GM10266 (cell line): Measurements from ENCODE around the gene KLF11.
"Not testable (repeated sequence)": the region's sequence is repeated elsewhere in the genome, so short reads cannot be mapped to it uniquely, and the experiment has no call there.

Experiments used
- DNase-seq: peaks from one replicate; pipeline ENCODE4 v3.0.0; 2012; ENCODE audit errors: extremely low spot score
- TF ChIP-seq, protein P1 (sequence below): IDR thresholded peaks from 2 replicates; pipeline ENCODE4 v1.5.1; 2012; ENCODE audit warnings: mild to moderate bottlenecking, low read depth; ENCODE audit not compliant: control insufficient read depth, insufficient read depth; ENCODE audit errors: missing control alignments

The KLF11 gene

DNA sequence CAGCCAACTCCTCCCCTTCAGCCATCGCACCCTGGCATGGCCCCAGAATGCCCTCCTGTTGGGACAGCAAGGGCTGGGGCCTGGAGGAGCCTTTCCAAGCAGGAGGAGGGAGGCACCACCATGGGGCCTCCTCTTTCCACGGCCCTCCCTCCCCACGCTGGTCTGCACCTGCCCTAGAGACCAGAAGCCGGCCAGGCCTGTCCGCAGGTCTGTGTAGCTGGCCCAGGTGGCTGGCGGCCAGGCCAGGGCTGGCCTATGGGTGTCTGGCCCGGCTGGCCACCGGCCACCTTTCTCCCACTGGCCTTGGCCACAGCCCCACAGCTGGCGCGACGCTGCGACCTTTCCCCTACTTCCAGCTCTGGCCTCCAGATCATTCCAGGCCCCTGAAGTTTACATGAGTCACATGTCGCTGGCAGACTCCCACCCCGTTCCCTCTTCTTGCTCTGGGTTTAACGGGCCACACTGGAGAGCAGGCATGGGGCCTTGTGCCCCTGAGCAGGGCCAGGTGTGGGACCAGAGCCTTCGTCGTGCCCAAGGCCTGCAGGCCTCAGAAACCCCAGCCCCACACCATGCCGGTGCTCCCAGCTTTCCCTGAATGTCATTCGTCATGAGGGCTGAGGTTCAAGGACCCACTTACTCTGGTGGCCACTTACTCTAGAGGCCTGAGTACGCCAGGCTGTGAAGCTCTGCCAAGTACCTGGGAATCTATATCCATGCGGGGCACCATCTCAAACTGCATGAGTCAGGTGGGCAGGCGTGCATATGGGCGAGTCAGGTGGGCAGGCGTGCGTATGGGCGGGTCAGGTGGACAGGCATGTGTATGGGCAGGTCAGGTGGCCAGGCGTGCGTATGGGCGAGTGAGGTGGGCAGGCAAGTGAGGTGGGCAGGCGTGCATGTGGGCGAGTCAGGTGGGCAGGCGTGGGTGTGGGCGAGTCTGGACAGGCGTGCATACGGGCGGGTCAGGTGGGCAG lies 33.3 kb upstream of the KLF11 start:
- no peak for DNase-seq

DNA sequence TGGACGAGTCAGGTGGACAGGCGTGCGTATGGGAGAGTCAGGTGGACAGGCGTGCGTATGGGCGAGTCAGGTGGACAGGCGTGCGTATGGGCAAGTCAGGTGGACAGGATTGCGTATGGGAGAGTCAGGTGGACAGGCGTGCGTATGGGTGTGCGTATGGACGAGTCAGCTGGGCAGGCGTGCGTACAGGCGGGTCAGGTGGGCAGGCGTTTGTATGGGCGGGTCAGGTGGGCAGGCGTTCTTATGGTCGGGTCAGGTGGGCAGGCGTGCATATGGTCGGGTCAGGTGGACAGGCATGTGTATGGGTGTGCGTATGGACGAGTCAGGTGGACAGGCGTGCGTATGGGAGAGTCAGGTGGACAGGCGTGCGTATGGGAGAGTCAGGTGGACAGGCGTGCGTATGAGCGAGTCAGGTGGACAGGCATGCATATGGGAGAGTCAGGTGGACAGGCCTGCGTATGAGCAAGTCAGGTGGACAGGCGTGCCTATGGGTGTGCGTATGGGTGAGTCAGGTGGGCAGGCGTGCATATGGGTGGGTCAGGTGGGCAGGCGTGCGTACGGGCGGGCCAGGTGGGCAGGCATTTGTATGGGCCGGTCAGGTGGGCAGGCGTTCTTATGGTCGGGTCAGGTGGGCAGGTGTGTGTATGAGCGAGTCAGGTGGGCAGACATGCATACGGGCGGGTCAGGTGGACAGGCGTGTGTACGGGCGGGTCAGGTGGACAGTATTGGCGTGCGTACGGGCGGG lies 32.3 kb upstream of the KLF11 start:
- DNase-seq, result not testable (repeated sequence)

More for the DNA sequence above, 33.3 kb upstream of the KLF11 start:
- TF ChIP-seq, protein P1, sequence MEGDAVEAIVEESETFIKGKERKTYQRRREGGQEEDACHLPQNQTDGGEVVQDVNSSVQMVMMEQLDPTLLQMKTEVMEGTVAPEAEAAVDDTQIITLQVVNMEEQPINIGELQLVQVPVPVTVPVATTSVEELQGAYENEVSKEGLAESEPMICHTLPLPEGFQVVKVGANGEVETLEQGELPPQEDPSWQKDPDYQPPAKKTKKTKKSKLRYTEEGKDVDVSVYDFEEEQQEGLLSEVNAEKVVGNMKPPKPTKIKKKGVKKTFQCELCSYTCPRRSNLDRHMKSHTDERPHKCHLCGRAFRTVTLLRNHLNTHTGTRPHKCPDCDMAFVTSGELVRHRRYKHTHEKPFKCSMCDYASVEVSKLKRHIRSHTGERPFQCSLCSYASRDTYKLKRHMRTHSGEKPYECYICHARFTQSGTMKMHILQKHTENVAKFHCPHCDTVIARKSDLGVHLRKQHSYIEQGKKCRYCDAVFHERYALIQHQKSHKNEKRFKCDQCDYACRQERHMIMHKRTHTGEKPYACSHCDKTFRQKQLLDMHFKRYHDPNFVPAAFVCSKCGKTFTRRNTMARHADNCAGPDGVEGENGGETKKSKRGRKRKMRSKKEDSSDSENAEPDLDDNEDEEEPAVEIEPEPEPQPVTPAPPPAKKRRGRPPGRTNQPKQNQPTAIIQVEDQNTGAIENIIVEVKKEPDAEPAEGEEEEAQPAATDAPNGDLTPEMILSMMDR, result no peak

DNA sequence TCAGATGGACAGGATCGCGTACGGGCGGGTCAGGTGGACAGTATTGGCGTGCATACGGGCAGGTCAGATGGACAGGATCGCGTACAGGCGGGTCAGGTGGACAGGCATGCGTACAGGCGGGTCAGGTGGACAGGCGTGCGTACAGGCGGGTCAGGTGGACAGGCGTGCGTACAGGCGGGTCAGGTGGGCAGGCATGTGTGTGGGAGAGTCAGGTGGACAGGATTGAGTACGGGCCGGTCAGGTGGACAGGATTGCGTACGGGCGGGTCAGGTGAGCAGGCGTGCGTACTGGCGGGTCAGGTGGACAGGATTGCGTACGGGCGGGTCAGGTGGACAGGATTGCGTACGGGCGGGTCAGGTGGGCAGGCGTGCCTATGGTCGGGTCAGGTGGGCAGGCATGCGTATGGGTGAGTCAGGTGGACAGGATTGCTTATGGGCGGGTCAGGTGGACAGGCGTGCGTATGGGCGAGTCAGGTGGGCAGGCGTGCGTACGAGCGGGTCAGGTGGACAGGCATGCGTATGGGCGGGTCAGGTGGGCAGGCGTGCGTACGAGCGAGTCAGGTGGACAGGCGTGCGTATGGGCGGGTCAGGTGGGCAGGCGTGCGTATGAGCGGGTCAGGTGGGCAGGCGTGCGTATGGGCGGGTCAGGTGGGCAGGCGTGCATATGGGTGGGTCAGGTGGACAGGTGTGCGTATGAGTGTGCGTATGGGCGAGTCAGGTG lies 31.6 kb upstream of the KLF11 start:
- DNase-seq, result not testable (repeated sequence)

DNA sequence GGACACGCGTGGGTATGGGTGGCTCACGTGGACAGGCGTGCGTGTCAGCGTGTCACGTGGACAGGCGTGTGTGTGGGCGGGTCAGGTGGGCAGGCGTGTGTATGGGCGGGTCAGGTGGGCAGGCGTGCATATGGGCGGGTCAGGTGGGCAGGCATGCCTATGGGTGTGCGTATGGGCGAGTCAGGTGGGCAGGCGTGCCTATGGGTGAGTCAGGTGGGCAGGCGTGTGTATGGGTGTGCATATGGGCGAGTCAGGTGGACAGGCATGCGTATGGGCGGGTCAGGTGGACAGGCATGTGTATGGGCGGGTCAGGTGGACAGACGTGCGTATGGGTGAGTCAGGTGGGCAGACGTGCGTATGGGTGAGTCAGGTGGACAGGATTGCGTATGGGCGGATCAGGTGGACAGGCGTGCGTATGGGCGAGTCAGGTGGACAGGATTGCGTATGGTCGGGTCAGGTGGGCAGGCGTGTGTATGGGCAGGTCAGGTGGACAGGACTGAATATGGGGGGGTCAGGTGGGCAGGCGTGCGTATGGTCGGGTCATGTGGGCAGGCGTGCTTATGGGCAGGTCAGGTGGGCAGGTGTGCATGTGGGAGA lies 30.9 kb upstream of the KLF11 start:
- not testable (repeated sequence) for DNase-seq

DNA sequence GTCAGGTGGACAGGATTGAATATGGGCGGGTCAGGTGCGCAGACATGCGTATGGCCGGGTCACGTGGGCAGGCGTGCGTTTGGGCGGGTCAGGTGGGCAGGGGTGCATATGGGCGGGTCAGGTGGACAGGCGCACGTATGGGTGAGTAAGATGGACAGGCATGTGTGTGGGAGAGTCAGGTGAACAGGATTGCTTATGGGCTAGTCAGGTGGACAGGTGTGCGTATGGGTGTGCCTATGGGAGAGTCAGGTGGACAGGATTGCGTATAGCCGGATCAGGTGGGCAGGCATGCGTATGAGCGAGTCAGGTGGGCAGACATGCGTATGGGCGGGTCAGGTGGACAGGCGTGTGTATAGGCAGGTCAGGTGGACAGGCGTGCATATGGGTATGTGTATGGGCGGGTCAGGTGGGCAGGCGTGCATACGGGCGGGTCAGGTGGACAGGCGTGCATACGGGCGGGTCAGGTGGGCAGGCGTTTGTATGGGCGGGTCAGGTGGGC lies 30.3 kb upstream of the KLF11 start:
- TF ChIP-seq, protein P1, result no peak
- DNase-seq, result no peak

DNA sequence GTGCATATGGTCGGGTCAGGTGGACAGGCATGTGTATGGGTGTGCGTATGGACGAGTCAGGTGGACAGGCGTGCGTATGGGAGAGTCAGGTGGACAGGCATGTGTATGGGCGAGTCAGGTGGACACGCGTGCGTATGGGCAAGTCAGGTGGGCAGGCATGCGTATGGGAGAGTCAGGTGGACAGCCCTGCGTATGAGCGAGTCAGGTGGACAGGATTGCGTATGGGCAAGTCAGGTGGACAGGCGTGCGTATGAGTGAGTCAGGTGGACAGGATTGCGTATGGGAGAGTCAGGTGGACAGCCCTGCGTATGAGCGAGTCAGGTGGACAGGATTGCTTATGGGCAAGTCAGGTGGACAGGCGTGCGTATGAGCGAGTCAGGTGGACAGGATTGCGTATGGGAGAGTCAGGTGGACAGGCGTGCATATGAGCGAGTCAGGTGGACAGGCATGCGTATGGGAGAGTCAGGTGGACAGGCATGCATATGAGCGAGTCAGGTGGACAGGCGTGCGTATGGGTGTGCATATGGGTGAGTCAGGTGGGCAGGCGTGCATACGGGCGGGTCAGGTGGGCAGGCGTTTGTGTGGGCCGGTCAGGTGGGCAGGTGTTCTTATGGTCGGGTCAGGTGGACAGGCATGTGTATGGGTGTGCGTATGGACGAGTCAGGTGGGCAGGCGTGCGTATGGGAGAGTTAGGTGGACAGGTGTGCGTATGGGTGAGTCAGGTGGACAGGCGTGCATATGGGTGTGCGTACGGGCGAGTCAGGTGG lies 29.5 kb upstream of the KLF11 start:
- not testable (repeated sequence) for DNase-seq

DNA sequence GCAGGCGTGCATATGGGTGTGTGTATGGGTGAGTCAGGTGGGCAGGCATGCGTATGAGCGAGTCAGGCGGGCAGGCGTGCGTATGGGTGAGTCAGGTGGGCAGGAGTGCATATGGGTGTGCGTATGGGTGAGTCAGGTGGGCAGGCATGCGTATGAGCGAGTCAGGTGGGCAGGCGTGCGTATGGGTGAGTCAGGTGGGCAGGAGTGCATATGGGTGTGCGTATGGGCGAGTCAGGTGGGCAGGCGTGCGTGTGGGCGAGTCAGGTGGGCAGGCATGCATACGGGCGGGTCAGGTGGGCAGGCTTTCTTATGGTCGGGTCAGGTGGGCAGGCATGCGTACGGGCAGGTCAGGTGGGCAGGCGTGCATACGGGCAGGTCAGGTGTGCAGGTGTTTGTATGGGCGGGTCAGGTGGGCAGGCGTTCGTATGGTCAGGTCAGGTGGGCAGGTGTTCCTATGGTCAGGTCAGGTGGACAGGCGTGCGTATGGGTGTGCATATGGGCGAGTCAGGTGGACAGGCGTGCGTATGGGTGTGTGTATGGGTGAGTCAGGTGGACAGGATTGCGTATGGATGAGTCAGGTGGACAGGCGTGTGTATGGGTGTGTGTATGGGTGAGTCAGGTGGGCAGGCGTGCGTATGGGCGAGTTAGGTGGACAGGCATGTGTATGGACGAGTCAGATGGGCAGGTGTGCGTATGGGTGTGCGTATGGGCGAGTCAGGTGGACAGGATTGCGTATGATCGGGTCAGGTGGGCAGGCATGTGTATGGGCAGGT lies 28.7 kb upstream of the KLF11 start:
- TF ChIP-seq, protein P1, result no peak
- no peak for DNase-seq

DNA sequence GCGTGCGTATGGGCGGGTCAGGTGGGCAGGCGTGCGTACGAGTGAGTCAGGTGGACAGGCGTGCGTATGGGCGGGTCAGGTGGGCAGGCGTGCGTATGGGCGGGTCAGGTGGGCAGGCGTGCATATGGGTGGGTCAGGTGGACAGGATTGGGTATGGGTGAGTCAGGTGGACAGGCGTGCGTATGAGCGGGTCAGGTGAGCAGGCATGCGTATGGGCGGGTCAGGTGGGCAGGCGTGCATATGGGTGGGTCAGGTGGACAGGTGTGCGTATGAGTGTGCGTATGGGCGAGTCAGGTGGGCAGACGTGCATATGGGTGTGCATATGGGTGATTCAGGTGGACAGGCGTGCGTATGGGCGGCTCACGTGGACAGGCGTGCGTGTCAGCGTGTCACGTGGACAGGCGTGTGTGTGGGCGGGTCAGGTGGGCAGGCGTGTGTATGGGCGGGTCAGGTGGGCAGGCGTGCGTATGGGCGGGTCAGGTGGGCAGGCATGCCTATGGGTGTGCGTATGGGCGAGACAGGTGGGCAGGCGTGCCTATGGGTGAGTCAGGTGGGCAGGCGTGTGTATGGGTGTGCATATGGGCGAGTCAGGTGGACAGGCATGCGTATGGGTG lies 27.9 kb upstream of the KLF11 start:
- DNase-seq, result not testable (repeated sequence)
